ENCODE data around the gene MTR. TPM values are rescaled to one million over a fixed set of nuclear protein-coding genes. Genes with fewer than 3 reads are reported as not detected.
A peak's percentile ranks its signal among the peaks of the same experiment; 100 is the strongest.

The MTR gene
- total and polyA plus RNA-seq, 4 donors, result 2.5 to 19.0 (median 8.6) TPM

GRCh38 chr1:236844499-236845271, 49.6 kb downstream of the MTR start:
- Histone ChIP-seq H3K9ac (ENCODE audit: low read depth in 1 of 2, low read length in 2 of 2) (no peak overlapping the region), H3K27ac (ENCODE audit: low read depth in 1 of 2, low read length in 2 of 2) (peak overlapping the region in 1 of 2 donors; percentile 27), H3K9me3 (ENCODE audit: control insufficient read depth in 4 of 4, low read length in 3 of 4) (no peaks in the 10 kb centered on the region), H3K36me3 (ENCODE audit: control insufficient read depth in 4 of 4, insufficient read depth in 3 of 4, low read depth in 1 of 4, low read length in 3 of 4) (peaks cover 0 to 14% (median 7%) of the 10 kb centered on the region in 4 donors), H3K27me3 (ENCODE audit: control insufficient read depth in 4 of 4, insufficient read depth in 4 of 4, low read length in 3 of 4) (no peaks in the 10 kb centered on the region), H3K4me3 (ENCODE audit: low read depth in 1 of 3, low read length in 3 of 3) (no peak overlapping the region), H3K4me1 (ENCODE audit: control insufficient read depth in 4 of 4, insufficient read depth in 4 of 4, low read length in 3 of 4) (peaks cover 0 to 21% (median 12%) of the 10 kb centered on the region in 4 donors)
- 50% methylated on average over 5 of the region's 5 CpGs for WGBS
- no peak for DNase-seq (ENCODE audit: low spot score)
- TF ChIP-seq ZBTB33 (IDR thresholded peaks at IDR 0.05), result no peak
- TF ChIP-seq MAX (IDR thresholded peaks at IDR 0.05), result no peak
- TF ChIP-seq SP1 (IDR thresholded peaks at IDR 0.05), result peak; percentile 40
- TF ChIP-seq FOXA1 (IDR thresholded peaks at IDR 0.05), result peak; percentile 91
- peak; percentile 67 for TF ChIP-seq YY1 (IDR thresholded peaks at IDR 0.05)
- TF ChIP-seq RAD21 (IDR thresholded peaks at IDR 0.05), result peak in 1 of 2 donors; percentile 17
- no peak for TF ChIP-seq JUND (IDR thresholded peaks at IDR 0.05)
- peak; percentile 65 to 68 for TF ChIP-seq HNF4A (conservative IDR thresholded peaks at IDR 0.05)
- no peak for TF ChIP-seq GABPA (IDR thresholded peaks at IDR 0.05 in 1 of 2, conservative IDR thresholded peaks at IDR 0.05 in 1 of 2)
- TF ChIP-seq TAF1 (conservative IDR thresholded peaks at IDR 0.05), result no peak
- peak; percentile 88 for TF ChIP-seq FOXA2 (IDR thresholded peaks at IDR 0.05)
- TF ChIP-seq NR2F2 (IDR thresholded peaks at IDR 0.05), result peak; percentile 40
- TF ChIP-seq REST (IDR thresholded peaks at IDR 0.05), result no peak
- TF ChIP-seq RXRA (IDR thresholded peaks at IDR 0.05), result peak; percentile 51 to 67
- TF ChIP-seq CTCF (IDR thresholded peaks at IDR 0.05; ENCODE audit: low read depth, low read length, missing input control), result no peak
- TF ChIP-seq EGR1 (IDR thresholded peaks at IDR 0.05; ENCODE audit: low read depth in 2 of 2), result no peak
- no peak for TF ChIP-seq HNF4G (IDR thresholded peaks at IDR 0.05)
- TF ChIP-seq ATF3 (IDR thresholded peaks at IDR 0.05), result no peak
